Activated T-cell treated with anti-CD3 and anti-CD28 coated beads for 24 hours (primary cell): ENCODE data around the gene NLRP12.
A peak's percentile ranks its signal among the peaks of the same experiment; 100 is the strongest.
"Not testable (repeated sequence)": the region's sequence is repeated elsewhere in the genome, so short reads cannot be mapped to it uniquely, and the experiment has no call there.

ENCODE experiments used
- DNase-seq: peaks from one replicate; pipeline ENCODE4 v3.0.0-alpha.2; 2020; ENCODE audit warnings: low read depth

The NLRP12 gene

DNA sequence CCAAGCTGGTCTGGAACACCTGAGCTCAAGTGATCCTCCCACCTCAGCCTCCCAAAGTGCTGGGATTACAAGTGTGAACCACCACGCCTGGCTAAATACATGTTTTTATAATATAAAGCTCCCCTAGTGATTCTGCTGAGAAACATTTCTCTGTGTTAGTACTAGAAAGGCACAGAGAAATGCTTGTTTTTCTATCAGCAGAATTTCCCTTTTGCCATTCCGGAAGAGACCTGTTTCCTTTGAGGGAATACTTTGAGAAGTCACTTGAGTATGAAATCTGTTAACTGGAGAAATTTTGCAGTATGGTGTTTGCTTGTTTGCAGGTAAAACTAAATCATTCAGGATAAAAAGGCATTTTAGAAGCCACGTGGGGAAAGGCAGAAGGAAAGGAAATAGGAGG is 4.4 kb upstream of the NLRP12 start:
- no peak for DNase-seq

DNA sequence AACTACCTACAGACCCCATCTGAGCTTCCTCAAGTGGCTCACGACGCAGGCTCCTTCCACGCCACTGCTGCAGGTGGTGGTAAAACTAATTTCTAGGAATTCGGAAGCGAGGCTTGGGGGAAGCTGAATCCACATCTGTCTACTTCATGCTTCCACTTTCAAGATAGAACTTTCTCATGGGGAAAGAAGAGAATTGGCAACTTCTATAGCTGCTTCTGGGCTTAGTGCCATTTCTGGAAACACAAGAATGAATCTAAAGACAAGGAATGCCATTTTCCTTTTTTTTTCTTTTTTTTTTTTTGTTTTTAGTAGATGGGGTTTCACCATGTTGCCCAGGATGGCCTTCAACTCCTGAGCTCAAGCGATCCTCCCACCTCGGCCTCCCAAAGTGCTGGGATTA is 2.8 kb upstream of the NLRP12 start:
- no peak for DNase-seq

DNA sequence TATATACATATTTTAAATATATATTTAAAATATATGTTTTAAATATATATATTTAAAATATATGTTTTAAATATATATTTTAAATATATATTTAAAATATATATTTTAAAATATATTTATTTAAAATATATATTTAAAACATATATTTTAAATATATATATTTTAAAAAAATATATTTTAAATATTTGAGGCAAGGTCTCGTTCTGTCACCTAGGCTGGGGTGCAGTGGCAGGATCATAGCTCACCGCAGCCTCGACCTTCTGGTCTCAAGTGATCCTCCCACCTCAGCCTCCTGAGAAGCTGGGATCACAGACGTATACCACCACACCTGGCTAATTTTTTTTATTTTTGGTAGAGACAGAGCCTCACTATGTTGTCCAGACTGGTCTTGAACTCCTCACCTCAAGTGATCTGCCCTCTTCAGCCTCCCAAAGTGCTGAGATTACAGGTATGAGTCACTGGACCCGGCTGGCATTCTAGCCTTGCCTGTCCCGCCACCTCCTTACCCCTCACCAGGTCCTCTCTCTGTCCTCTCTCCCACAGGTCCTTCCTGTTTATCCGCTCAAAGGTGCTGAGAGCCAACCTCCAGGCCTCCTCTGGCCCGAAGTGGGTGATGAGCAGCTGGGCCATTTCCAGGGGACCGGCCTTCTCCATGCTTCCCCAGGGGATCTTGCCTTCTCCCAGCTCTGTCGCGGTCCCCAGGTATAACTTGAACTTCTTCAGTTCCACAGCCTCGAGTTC is 564 bp downstream of the NLRP12 start:
- DNase-seq = no peak

DNA sequence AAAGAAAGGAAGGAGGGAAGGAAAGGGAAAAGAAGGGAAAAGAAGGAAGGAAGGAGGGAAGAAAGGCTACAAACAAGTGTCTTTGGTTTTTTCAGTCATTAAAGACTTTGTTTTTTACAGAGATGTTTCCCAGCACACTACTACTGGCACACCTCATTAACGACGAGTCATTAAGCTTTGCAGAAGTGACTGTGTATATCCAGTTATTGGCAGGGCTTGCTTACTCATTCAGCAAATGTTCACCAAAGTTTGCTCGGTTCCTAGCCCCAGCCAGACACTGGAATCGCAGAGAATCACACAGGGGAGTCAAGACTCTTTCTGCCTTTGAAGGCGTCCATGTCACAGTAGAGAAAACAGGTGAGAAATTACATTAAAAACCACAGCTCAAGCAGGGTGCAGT is 4.3 kb downstream of the NLRP12 start:
- DNase-seq = no peak

DNA sequence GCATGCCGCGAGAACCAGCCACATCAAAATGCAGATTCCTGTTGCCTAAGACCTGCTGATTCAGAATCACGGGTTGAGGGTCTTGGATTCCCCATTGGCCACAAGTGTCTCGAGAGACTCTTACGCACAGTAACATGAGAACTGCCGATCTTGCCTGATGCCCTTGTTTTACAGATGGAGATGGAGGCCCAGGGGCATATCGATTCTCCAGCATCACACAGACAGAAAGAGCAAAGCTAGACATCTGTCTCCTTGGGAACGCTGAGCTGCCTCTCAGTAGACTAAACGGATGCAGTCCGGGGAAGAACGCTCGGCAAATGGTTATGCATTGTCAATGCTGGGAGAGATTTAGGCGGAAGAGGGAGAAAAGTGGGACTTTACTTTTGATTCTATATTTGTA is 5.4 kb downstream of the NLRP12 start:
- DNase-seq = no peak

DNA sequence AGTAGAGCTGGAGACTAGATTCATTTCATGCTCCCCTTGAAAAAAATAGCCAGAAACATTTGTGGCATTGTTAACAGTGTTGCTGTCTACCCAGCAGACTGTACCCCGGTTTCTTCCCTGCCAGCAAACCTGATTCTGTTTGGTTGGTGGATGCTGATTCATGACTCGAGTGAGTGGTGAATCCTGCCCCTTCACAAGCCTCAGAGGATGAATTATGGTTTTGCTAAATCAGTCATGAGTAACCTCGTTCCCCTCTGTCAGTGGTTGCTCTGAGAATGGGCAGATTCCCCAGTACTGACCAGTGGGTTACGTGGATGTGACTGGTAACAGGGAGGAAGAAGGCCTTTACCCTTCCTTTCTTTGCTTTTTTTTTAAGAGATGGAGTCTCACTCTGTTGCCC is 10.1 kb downstream of the NLRP12 start:
- DNase-seq = no peak

DNA sequence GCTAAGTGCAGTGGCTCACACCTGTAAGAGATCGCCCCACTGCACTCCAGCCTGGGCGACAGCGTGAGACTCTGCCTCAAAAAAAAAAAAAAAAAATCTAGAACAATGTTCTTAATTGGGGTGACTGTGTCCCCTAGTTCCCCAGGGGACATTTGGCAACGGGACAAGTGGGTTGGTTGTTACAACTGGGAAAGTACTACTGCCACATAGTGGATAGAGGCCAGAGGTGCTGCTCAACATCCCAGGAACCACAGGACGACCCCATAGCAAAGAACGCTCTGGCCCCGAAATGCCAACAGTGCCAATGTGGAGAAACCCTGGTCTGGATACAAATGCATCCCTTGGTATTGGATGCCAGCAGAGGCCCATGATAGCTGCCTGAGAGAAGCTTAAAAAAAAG is 11.8 kb downstream of the NLRP12 start:
- no peak for DNase-seq

DNA sequence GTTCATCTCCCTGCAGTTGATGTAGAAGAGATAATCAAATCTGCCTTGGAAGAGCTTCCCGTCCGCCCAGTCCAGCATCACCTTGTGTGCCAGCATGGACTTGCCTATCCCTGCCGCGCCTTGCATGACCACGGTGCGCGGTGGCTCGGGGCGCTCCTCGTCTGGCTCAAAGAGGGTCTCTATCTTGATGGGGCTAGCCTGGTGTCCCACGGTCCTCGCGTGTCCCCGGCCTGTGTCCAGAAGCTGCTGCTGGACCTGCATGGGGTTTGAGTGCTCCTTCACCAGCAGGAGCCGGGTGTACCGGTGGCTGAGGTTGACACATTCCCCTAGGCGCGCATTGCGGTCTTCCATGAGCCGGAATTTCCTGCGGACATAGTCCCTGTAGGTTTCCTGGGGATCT is 13.2 kb downstream of the NLRP12 start:
- DNase-seq = no peak

DNA sequence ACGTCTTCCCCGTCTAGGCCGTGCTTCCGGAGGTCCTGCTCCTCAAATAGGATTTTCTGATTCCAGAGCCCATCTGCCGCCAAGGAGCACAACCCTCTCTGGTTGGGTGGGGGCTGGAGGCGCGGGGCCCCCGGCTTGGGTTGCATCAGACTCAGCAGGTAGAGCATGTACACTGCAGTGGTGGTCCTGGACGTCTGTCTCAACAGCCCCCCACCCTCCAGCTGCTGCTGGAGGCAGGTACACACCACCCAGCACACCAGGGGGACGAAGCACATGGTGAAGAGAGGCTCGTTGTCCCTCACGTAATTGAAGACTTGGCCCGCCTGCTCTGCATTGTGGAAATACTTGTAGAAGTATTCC is 13.9 kb downstream of the NLRP12 start:
- no peak for DNase-seq

DNA sequence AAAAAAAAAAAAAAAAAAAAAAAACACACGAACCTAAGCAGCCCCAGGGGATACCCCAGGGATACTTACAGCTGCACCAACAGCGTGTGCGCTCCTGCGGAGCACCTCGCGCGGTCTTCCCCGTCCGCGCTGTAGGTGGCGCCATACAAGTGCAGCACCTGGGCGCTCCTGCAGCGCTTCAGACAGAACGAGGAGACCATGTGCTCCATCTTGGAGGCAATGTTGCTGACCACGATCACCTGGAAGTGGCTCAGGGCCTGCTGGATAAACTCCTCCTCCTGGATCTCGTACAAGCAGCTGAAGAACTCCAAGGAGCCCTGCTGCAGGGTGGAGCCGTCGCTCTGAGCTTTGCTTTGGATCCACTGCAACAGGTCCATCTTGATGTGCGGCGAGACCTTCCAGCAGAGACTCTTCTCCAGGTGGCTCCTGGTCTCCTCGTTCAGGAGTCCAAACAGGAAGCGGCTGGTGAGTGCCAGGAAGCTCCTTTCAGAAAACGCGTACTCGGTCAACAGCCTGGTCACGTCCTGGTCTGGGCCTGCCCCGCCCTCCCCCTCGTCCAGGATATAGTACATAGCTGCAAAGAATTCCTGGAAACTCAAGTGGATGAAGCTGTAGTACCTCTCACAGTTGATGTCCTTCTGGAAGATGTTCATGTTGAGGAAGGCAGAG is 14.5 kb downstream of the NLRP12 start:
- DNase-seq = no peak

DNA sequence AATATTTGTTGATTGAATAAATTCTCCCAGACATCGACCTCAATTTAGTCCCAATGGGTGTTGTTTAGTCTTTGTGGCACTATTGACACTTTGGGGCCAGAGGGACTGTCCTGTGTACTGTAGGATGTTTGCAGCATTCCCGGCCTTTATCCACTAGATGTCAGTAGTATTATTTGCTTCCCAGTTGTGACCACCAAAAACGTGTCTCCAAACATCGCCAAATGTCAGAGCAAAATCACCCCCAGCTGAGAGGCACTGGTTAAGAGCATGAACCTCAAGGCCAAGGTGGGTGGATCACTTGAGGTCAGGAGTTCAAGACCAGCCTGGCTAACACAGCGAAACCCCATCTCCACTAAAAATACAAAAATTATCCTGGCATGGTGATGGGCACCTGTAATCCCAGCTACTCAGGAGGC is 15.4 kb downstream of the NLRP12 start:
- no peak for DNase-seq

DNA sequence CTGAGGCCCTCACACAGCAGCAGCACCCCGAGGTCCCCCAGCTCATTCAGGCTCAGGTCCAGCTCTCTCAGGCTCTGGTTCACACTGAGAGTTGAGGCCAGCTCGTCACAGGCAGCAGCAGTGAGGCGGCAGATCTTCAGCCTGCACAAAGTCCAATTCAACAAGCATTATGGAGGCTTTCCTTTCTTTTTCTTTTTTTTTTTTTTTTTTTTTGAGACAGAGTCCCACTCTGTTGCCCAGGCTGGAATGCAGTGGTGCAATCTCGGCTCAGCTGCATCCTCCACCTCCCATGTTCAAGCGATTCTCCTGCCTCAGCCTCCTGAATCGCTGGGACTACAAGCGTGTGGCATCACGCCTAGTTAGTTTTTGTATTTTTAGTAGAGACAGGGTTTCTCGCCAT is 22.9 kb downstream of the NLRP12 start:
- no peak for DNase-seq

DNA sequence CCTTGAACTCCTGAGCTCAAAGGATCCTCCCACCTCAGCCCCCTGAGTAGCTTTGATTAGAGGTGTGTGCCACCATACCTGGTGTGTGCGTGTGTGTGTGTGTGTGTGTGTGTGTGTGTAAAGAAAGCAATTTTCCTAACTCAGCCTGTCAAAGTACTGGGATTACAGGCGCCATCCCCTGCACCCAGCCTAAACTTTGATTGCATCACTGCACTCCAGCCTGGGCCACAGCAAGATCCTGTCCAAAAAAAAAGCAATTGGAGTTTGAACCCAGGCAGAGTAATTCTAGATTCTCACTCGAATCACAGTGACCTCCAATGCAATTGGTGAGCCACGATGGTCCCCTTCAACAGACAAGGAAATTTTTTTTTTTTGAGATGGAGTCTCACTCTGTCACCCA is 29.1 kb downstream of the NLRP12 start:
- no peak for DNase-seq

DNA sequence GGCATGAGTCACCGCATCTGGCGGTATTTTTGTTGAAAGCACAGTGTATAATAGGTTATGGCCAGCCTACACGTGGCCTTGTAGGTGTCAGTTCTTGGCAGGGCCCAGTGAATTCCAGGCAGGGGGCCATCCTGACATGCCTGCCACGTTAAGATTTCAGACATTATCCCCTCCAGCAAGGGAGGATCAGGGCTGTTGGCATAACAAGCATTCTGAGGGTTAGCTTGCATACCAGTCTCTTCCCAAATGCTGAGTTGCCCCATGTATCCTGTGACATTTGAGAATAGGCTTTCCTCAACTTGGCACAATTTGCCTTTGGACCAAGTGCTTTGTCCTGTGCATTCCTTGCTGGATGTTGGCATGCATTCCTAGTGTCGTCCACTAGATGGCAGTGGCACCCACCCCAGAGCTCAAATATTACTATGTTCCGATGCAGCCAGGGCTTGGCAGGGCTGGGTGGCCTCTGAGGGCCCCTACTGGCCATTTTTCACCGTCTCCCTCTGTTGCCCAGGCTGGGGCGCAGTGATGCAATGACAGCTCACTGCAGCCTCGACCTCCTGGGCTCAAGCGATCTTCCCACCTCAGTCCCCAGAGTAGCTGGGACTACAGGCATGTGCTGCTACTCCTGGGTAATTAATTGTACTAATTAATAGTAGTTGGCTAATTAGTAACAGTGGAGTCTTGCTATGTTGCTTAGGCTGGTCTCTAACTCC is 31.2 kb downstream of the NLRP12 start:
- DNase-seq = peak; percentile 67

DNA sequence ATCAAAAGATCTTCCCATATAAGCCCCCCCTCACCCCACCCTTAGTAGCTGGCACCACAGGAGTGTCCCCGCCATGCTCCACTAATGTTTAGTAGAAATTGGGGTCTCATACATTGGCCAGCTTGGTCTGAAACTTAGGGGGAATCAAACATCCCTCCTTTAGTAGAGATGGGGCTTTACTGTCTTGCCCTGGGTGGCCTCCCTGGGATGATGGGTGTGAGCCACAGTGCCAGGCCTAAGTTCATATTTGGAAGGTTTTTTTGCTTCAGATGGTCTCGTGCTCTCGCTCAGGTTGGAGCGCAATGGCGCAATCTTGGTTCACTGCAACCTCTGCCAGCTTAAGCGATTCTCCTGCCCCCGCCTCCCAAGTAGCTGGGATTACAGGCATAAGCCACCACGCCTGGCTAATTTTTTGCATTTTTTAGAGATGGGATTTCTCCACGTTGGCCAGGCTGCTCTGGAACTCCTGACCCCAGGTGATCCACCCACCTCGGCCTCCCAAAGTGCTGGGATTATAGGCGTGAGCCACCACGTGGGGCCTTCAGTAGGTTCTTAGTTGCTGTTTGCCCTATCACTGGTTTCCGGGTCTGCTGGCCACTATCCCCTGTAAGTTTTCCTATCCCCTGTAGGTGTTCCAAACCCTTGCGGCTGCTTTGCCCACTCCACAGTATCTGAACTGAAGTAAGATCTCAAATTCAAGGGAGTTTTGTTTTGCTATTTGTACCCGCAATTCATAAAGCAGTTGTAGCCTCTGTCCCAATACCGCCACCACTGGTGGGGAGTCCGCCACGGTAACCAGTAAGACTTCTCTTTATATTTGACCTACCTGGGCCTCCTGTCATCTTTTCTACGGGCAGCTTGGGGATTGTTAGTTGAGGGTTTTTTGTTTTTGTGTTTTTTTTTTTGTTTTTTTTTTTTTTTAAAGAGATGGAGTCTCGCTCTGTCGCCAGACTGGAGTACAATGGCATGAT is 34.1 kb downstream of the NLRP12 start:
- no peak for DNase-seq

DNA sequence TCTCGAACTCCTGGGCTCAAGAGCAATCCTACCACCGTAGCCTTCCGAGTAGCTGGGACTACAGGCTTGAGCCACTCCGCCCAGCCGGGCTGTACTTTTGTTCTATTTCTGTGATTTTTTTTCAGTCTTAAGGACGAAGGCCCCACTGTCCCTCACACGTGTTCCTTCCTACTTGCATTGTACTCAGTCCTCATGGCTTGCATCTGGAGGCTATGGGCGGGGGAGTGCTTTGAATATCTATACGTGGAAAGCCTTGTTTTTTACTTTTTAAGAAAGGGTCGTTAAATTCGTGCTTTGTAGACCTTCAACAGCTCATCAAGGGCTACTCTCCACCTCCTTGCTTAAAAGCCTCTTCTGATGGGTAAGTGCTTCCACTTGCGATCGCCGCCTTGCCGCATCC is 36.8 kb downstream of the NLRP12 start:
- DNase-seq = no peak

DNA sequence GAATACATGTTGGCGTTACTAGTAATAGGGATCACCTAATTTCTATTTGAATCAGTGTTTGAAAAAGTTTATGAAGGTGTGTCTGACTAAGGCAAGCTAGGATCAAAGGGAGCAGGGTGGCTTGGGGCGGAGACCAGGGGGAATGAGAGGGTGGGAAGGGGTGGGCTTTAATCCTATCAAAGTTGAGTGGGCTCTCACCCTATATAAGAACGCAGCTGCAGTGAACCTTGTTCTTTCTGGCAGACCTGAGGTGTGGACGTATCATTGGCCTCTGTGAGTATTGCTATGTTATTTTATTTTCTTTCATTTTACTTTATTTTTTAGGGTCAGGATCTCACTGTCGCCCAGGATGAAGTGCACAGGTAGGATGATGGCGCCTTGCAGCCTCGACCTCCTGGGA is 37.4 kb downstream of the NLRP12 start:
- no peak for DNase-seq

DNA sequence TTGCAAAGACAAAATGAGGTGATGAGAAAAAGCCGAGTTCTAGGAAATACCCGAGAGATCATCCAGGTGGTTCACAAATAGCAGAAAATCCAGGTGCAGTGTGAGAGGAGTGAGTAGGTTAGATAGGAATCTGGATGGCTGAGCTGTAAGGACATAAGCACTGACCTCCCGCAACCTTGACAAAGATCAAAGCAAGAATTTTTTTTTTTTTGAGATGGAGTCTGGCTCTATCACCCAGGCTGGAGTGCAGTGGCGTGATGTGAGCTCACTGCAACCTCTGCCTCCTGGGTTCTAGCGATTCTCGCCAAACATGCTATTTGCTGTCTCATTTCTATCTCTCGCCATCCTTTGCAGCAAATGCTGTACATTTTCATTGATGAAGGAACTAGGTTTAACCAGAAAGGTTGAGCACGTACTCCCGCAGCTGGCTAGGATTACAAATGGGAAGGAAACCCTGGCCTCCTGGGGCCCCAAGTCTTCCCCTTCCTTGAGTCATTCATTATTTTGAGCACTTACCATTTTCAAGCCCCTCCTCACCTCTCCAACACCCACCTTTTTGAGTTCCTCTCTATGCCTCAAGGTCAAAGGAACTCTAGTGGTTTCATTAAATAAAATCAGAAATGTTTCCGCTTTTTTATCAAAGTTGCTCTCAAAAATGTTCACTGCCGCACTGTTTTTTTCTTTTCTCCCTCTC is 38.8 kb downstream of the NLRP12 start:
- DNase-seq = no peak

DNA sequence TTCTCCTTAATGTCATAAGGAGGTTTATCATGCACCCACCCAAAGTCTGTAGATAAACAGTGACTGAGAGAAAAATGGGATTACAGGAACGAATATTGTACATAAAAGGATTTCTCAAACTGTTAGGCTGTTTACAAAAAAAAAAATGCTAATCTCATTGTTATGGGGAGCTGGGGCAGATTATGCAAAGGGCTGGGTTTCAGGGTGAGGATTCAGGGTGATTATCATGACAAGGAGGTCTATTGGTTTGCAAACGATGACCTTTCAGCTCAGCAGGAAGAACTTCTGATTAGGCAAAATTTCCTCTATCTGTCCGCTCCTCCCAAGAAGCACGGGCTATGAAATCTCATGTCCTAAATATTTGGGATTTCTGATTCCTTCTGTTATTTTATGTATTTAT is 41.4 kb downstream of the NLRP12 start:
- no peak for DNase-seq

DNA sequence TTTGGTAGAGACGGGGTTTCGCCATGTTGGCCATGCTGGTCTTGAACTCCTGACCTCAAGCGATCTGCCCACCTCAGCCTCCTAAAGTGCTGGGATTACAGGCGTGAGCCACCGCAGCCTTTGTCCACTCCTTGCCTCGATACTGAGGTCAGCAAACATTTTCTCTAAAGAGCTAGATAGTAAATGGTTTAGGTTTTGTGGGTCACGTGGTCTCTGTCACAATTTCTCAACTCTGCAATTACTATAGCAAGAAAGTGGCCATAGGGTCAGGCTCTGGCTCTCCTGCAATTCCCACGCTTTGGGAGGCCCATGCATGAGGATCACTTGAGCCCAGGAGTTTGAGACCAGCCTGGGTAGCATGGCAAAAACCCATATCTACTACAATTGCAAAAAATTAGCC is 42.8 kb downstream of the NLRP12 start:
- not testable (repeated sequence) for DNase-seq

DNA sequence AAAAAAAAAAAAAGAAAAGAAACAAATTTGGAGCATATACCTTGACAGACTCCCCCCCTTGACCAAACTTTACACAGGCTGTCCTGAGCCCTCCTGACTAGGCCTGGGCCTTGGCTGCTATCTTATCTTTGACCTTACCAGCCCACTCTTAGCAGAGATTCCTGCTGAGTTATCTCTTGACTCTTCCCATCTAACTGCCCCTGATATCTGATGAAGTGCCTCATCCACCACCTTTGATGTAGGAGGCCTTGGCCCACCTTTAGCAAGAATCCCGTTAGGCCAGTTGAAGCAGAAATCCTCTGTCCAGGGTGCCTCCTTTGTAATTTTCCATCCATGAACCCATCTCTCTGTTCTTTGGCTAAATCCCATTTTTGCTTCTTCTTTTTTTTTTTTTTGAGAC is 43.6 kb downstream of the NLRP12 start:
- no peak for DNase-seq

DNA sequence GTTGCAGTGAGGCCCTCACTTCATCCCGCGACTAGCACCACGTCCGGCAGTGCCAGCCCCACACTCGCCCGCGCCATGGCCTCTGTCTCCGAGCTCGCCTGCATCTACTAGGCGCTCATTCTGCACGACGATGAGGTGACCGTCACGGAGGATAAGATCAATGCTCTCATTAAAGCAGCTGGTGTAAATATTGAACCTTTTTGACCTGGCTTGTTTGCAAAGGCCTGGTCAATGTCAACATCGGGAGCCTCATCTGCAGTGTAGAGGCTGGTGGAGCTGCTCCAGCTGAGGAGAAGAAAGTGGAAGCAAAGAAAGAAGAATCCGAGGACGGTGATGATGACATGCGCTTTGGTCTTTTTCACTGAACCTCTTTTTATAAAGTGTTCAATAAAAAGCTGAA is 48.6 kb downstream of the NLRP12 start:
- no peak for DNase-seq
